A549 (cell line): ENCODE data around the gene PTRH1. TPM values are rescaled to one million over a fixed set of nuclear protein-coding genes. Genes with fewer than 3 reads are reported as not detected.

ENCODE experiments used
- ATAC-seq, 2 experiments: fragments of 200-7000 bp in 1 of 2; fragments of >200 bp in 1 of 2; cut with Nextera tagmentation in 1 of 2; cut with Tn5 transposase in 1 of 2; 3 replicates each; pipeline versions ENCODE4 v1.8.0 to v1.9.1; 2018 to 2020; ENCODE audit warnings: mild to moderate bottlenecking in 1 of 2, moderate library complexity in 1 of 2
- CTCF ChIA-PET: fragments of 300-600 bp; sonication (Branson Sonifier 250); formaldehyde crosslinking; extraction: SDS; loops from one replicate; lab custom pipeline; 2021; ENCODE audit warnings: antibody characterized with exemption, inconsistent platforms; lab: Yijun Ruan, JAX
- POLR2A ChIA-PET: fragments of 350-600 bp; formaldehyde crosslinking; extraction: SDS; loops from one replicate; lab custom pipeline; 2021; ENCODE audit warnings: antibody characterized with exemption, inconsistent platforms; lab: Yijun Ruan, JAX
- DNase-seq, 2 experiments: peaks; one replicate each; pipeline versions ENCODE4 v3.0.0 to v3.0.0-alpha.2; 2011 to 2016; ENCODE audit warnings: low read depth in 1 of 2, low spot score in 1 of 2
- FAIRE-seq: peaks from 2 replicates; lab custom pipeline; 2011; peaks lifted over from hg19 to GRCh38; lab: Jason Lieb, UNC
- H3K27ac ChIP-seq, 2 experiments: fragments of >200 bp; sonication (Bioruptor Twin); formaldehyde crosslinking; 3 replicates each; pipeline ENCODE4 v1.5.1; 2016 to 2017
- H3K4me1 ChIP-seq: fragments of >200 bp; sonication (Bioruptor Twin); formaldehyde crosslinking; 3 replicates; pipeline ENCODE4 v1.6.1; 2016
- H3K4me2 ChIP-seq: fragments of >200 bp; sonication (Bioruptor Twin); formaldehyde crosslinking; 3 replicates; pipeline ENCODE4 v1.6.1; 2016
- H3K4me3 ChIP-seq: fragments of >200 bp; sonication (Bioruptor Twin); formaldehyde crosslinking; 3 replicates; pipeline ENCODE4 v1.5.1; 2016
- H3K9me3 ChIP-seq: fragments of >200 bp; sonication (Bioruptor Twin); formaldehyde crosslinking; 3 replicates; pipeline ENCODE4 v1.6.1; 2016
- BHLHE40 ChIP-seq: IDR thresholded peaks from 2 replicates; pipeline ENCODE4 v1.6.1; 2012; ENCODE audit warnings: low read depth, low read length, inconsistent platforms
- CBX2 ChIP-seq: fragments of 200-600 bp; sonication (generic); IDR thresholded peaks from 2 replicates; pipeline ENCODE4 v1.6.1; 2016; ENCODE audit warnings: low read depth, mild to moderate bottlenecking, borderline replicate concordance
- CBX8 ChIP-seq: fragments of 200-600 bp; sonication (generic); IDR thresholded peaks from 2 replicates; pipeline ENCODE4 v1.6.1; 2016
- CHD2 ChIP-seq: fragments of 150-350 bp; IDR thresholded peaks from 2 replicates; pipeline ENCODE4 v1.6.1; 2014; ENCODE audit warnings: low read length; ENCODE audit not compliant: partially characterized antibody
- ELK1 ChIP-seq: fragments of 150-350 bp; IDR thresholded peaks from 2 replicates; pipeline ENCODE4 v1.6.1; 2014; ENCODE audit warnings: low read depth, mild to moderate bottlenecking, low read length
- HES2 ChIP-seq: fragments of >200 bp; sonication (Bioruptor Twin); formaldehyde crosslinking; IDR thresholded peaks from 2 replicates; pipeline ENCODE4 v1.6.1; 2016
- HOXB5 ChIP-seq: fragments of 250-450 bp; sonication (Bioruptor Pico); IDR thresholded peaks from 2 replicates; pipeline ENCODE4 v1.5.0; 2020; ENCODE audit warnings: mild to moderate bottlenecking, moderate library complexity
- MAFK ChIP-seq: fragments of 450-650 bp; IDR thresholded peaks from 2 replicates; pipeline ENCODE4 v1.6.1; 2014; ENCODE audit not compliant: partially characterized antibody
- MAX ChIP-seq: IDR thresholded peaks from 2 replicates; pipeline ENCODE4 v1.6.1; 2012
- NFE2L2 ChIP-seq: fragments of 150-350 bp; conservative IDR thresholded peaks from 2 replicates; pipeline ENCODE4 v1.6.1; 2014; ENCODE audit warnings: low read length
- POLR2AphosphoS2 ChIP-seq: conservative IDR thresholded peaks from 2 replicates; pipeline ENCODE4 v1.6.1; 2012; ENCODE audit warnings: low read length, improper control_type of control experiment, inconsistent platforms
- RAD21 ChIP-seq, 2 experiments: fragments of >200 bp in 1 of 2; sonication (Bioruptor Twin) in 1 of 2; formaldehyde crosslinking in 1 of 2; IDR thresholded peaks in 1 of 2; conservative IDR thresholded peaks in 1 of 2; 2 replicates in 1 of 2; 3 replicates in 1 of 2; pipeline ENCODE4 v1.6.1; 2012 to 2018; ENCODE audit warnings: inconsistent platforms in 1 of 2
- RCOR1 ChIP-seq: fragments of 150-350 bp; IDR thresholded peaks from 2 replicates; pipeline ENCODE4 v1.6.1; 2014; ENCODE audit warnings: antibody characterized with exemption, low read length, low read depth
- TP53 ChIP-seq: fragments of 250-450 bp; sonication (Bioruptor Pico); IDR thresholded peaks from 2 replicates; pipeline ENCODE4 v1.5.0; 2021; ENCODE audit warnings: mild to moderate bottlenecking, moderate library complexity
- ZSCAN20 ChIP-seq: fragments of 250-450 bp; sonication (Bioruptor Pico); IDR thresholded peaks from 2 replicates; pipeline ENCODE4 v1.8.0; 2022; ENCODE audit warnings: mild to moderate bottlenecking, moderate library complexity
- WGBS: methylation state at CpG from one replicate; pipeline ENCODE4 v1.1.6; 2017; ENCODE audit errors: missing lambda C conversion rate; 5-methylcytosine and 5-hydroxymethylcytosine counted together
- polyA plus RNA-seq, 4 experiments: library from polyadenylated mRNA; depleted of rRNA in 3 of 4; stranded (reverse); fragments of >200 nt; fragmentation: RNase III in 1 of 4; extraction: RNeasy Plus Mini Kit Qiagen cat#74134 plus additional on column Dnase treatment in 1 of 4; gene quantifications; 2 replicates in 3 of 4; 3 replicates in 1 of 4; pipeline ENCODE4 v1.2.3, GENCODE V29; 2011 to 2017

The PTRH1 gene
- polyA plus RNA-seq, 2 of the 4 experiments (the other 2 are of a cell fraction), result 5.1 to 11.4 TPM

DNA sequence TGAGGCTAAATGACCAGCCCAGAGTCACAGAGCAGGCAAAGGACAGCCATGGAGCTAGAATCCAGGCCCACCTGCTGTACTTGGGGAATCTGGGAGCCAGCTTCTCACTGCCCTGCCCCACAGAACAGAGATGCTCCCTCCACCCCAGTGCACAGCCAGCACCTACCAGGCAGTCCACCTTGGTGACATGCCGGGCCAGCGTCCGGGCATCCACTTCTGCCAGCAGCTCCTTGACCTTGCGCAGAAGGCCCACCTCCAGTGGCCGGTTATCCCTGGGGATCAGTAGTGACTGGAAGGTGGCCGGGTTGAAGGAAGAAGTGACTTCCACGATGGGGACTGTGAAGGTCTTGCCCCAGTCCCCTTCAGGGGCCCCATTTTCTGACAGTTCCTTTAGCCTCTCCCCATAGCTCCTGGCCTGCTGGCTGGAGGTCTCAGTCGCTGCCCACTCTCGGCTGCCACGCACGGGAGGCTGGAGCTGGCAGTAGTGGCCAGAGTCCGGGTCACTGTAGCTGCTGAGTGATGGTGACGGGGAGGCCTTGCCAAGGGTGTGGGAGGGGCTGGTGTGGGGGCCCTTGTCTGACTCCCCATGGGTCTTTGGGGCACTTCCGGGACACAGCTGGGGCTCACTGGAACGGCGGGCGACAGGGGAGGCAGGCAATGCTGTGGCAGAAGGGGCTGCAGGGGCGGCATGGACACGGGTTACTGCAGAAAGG lies 29.1 kb upstream of the PTRH1 start (continued):
- TF ChIP-seq POLR2AphosphoS2 (no peak), HOXB5 (no peak)
- TF ChIP-seq, all 56 proteins: peak for 0

GRCh38 chr9:127742435-127743088 lies 27.1 kb upstream of the PTRH1 start:
- no peak for FAIRE-seq
- TF ChIP-seq MAX (0 out of 2 replicates have a peak, but pooled peaks have one; percentile 38), BHLHE40 (no peak), POLR2AphosphoS2 (no peak), CBX2 (no peak), HOXB5 (peak; percentile 98)
- TF ChIP-seq, all 56 proteins: peak for 2
- peak overlapping the region; percentile 89 for H3K4me2 ChIP-seq
- H3K4me1 ChIP-seq, result peaks cover 31% of the 10 kb centered on the region
- DNase-seq (peak; percentile 88 to 94), ATAC-seq (peak; percentile 73 to 87)
- CTCF ChIA-PET, result interaction anchor here (1.0 to 9.6 kb wide), 10 partner anchors 8 to 178 kb away, joined by 3 to 114 read pairs (median 6); partner anchors contain the start of gene CDK9
- POLR2A ChIA-PET, result interaction anchor here (1.1 kb wide), 1 partner anchor 29 kb away, joined by 3 read pairs; no protein-coding TSS in a partner anchor
- H3K4me3 ChIP-seq, result peak overlapping the region; percentile 42
- H3K9me3 ChIP-seq, result no peaks in the 10 kb centered on the region
- 7% methylated on average over 33 of the region's 33 CpGs for WGBS
- H3K27ac ChIP-seq, result peak overlapping the region; percentile 6 to 71; a peak in 4 of 6 replicates

DNA sequence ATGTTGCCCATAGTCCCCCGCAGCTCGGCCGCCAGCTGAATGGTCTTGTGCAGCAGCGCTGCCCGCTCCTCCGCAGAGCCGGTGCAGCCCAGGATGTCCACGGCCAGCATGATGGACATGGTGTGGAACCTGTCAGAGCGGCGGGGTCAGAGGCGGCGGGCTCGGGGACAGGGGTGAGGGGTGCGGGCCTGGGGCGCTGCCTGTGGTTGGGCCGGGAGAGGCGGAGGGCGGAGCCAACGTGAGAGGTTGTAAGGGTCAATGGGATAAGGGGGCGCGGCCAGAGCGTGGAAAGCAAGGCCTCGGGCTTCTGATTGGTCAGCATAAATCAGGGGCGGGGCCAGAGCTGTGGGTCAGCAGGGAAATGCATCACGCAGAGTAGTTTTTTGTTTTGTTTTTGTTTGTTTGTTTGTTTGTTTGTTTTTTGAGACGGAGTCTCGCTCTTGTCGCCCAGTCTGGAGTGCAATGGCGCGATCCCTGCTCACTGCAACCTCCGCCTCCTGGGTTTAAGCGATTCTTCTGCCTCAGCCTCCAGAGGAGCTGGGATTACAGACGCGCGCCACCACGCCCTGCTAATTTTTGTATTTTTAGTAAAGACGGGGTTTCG lies 26.5 kb upstream of the PTRH1 start:
- TF ChIP-seq MAFK (peak; percentile 91), NFE2L2 (no peak)
- H3K4me3 ChIP-seq, result peak overlapping the region; percentile 42
- H3K4me2 ChIP-seq, result peak overlapping the region; percentile 89
- peak overlapping the region; percentile 6 to 71; a peak in 4 of 6 replicates for H3K27ac ChIP-seq
- ATAC-seq (peak; percentile 67 to 78), DNase-seq (peak; percentile 49 to 81), FAIRE-seq (no peak)
- H3K4me1 ChIP-seq, result peaks cover 31% of the 10 kb centered on the region
- WGBS, result 32% methylated on average over 29 of the region's 38 CpGs
- ChIA-PET POLR2A (interaction anchor here (1.1 kb wide), 1 partner anchor 29 kb away, joined by 3 read pairs; no protein-coding TSS in a partner anchor), CTCF (interaction anchor here (0.6 to 9.6 kb wide), 10 partner anchors 9 to 200 kb away, joined by 3 to 114 read pairs (median 6); partner anchors contain the start of gene CDK9)
- H3K9me3 ChIP-seq, result no peaks in the 10 kb centered on the region

GRCh38 chr9:127739614-127740330 lies 24.3 kb upstream of the PTRH1 start:
- H3K9me3 ChIP-seq, result no peaks in the 10 kb centered on the region
- H3K4me3 ChIP-seq, result no peak overlapping the region
- peaks cover 34% of the 10 kb centered on the region for H3K4me1 ChIP-seq
- DNase-seq, result no peak
- TF ChIP-seq HES2, result no peak
- no peak for TF ChIP-seq TP53 (CRISPR knock-in tag)
- no peak for TF ChIP-seq ZSCAN20 (CRISPR knock-in tag)
- no peak for TF ChIP-seq ELK1
- no peak for TF ChIP-seq CHD2
- no peak for TF ChIP-seq MAFK
- TF ChIP-seq RCOR1, result no peak
- TF ChIP-seq CBX8, result no peak
- TF ChIP-seq RAD21 (conservative IDR thresholded peaks at IDR 0.05 in 1 of 2, IDR thresholded peaks at IDR 0.05 in 1 of 2), result no peak
- TF ChIP-seq, all 56 proteins: peak for 0
- H3K4me2 ChIP-seq, result peak overlapping the region; percentile 89
- 85% methylated on average over 19 of the region's 19 CpGs for WGBS
- CTCF ChIA-PET, result interaction anchor here (0.6 to 9.6 kb wide), 10 partner anchors 10 to 188 kb away, joined by 3 to 114 read pairs (median 4); partner anchors contain the start of genes CDK9, PTRH1 and TTC16
- POLR2A ChIA-PET, result interaction anchor here (1.4 to 2.0 kb wide), 2 partner anchors 31 to 46 kb away, joined by 5 to 9 read pairs; partner anchors contain the start of gene CDK9
- FAIRE-seq, result no peak
- no peak for ATAC-seq
- peak overlapping the region; percentile 54 to 81 for H3K27ac ChIP-seq
